ENCODE results near the gene PARG.
"Not testable (repeated sequence)": the region's sequence is repeated elsewhere in the genome, so short reads cannot be mapped to it uniquely, and the experiment has no call there.

Gene PARG

GRCh38 chr10:49903829-49904228, 38.0 kb downstream of the PARG start:
- not testable (repeated sequence) for DNase-seq

DNA sequence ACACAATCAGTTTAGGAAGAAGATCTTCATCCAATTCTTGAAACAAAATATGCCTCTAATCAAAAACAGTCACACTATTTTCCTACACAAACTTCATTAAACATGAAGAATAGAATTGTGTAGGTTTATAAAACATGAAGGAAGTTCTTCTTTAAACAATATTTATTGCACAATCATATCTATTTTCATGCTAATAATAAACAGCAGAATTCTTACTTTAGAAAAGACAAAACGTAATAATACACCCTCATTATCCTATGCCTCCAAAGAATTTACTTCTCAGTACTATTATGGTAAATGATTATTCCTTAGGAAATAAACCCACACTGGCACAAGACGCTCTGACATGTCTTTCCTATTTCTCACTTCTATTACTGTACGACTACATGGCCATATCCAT, 41.4 kb downstream of the PARG start:
- DNase-seq = not testable (repeated sequence)

GRCh38 chr10:49899999-49900398, 41.8 kb downstream of the PARG start:
- not testable (repeated sequence) for DNase-seq

- DNase-seq = not testable (repeated sequence)
Observed at GRCh38 chr10:49890025-49890424, 51.8 kb downstream of the PARG start.

- DNase-seq = not testable (repeated sequence)
Observed at GRCh38 chr10:49884739-49885331, 57.0 kb downstream of the PARG start.

GRCh38 chr10:49883852-49884251, 58.0 kb downstream of the PARG start:
- DNase-seq = not testable (repeated sequence)

GRCh38 chr10:49882327-49882726, 59.5 kb downstream of the PARG start:
- not testable (repeated sequence) for DNase-seq

DNA sequence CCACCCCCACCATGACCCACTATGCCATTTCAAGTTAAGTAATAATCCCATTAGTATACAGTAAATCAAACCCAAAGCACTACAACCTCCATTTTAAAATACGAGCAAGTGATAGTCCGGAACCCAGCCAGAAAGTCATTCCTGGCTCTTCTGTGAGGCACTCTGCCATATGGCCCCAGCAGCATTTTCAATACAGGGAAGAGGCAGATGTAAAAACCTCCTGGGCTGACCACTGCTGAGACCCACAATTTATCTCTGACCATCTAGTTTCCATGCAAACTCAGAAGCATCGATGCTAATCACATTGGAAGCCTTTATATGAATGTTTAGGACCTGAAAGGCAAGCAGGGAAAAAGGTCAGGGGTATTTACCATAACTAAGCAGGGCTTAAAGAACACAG, 69.1 kb downstream of the PARG start:
- not testable (repeated sequence) for DNase-seq

DNA sequence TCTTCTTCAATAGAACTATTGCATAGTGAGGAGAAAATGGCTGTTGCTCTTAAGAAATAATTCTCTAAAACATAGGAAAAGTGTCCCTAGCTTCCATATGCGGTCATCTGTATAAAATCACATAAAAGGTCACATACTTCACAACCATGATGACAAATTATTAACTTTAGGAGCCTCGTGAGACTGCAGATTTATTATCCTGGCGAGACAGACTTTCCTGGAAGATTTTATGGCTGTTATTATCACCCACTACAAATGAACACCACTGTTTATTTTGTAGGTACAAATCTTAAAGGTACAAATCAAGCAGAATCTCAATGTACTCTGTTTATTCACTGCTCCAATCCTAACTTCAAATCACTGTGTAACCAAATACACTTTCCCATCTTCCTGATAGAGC, 70.4 kb downstream of the PARG start:
- DNase-seq = not testable (repeated sequence)

GRCh38 chr10:49859933-49860332, 81.9 kb downstream of the PARG start:
- not testable (repeated sequence) for DNase-seq

GRCh38 chr10:49858697-49859382, 83.0 kb downstream of the PARG start:
- DNase-seq = not testable (repeated sequence)

GRCh38 chr10:49849520-49849919, 92.3 kb downstream of the PARG start:
- DNase-seq = not testable (repeated sequence)

DNA sequence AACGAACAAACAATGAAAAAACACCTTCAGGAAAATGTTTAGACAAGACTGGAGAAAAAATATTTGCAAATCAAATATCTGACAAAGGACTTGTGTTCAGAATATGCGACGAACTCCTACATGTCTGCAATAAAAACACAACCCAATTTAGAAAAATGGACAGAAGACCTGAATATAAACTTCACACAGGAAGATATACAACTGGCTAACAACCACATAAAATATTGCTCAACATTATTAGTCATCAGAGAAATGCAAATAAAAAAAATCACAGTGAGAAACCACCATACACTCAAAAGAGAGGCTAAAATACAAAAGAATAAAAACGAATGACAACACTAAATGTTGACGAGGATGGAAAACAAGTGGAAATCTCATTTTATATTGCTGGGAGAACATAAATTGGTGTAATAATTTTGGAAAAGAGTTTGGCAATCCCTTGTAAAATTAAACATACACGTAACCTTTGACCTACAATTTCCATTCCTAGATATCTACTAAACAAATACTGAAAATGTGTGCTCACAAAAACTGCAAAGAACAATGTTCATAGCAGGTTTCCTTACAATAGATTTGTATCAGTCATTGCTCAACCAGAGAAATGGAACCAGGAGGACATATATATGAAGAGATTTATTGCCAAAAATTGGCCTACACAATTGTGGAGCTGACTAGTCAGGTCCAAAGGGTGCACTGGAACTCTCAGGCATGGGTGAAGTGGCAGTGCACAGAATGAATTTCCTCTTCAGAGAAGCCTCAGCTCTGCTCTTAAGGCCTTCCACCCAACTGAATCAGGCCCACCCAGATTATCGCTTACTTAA, 96.8 kb downstream of the PARG start:
- no peak for DNase-seq

GRCh38 chr10:49842333-49842628, 99.5 kb downstream of the PARG start:
- not testable (repeated sequence) for DNase-seq

- DNase-seq = no peak
Observed at GRCh38 chr10:49841615-49842332, 100.1 kb downstream of the PARG start.

DNA sequence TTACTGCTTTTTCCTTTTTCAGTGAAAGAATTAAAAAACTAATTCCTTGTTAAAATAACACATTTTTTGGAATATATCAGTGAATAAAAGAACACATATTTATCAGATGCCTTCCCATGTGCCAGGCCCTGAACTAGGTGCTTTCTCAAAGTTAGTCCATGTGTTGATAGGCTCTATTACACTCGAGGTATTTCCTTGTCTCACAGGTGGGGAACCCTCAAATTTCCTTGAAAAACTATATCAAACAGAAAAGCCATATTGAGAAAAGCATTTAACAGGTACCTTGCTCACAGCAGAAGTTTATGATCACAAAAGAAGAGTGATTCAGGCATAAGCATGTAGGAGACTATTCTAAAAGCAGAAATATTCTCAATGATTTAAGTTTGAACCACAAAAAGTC, 104.1 kb downstream of the PARG start:
- peak; percentile 8 for DNase-seq

DNA sequence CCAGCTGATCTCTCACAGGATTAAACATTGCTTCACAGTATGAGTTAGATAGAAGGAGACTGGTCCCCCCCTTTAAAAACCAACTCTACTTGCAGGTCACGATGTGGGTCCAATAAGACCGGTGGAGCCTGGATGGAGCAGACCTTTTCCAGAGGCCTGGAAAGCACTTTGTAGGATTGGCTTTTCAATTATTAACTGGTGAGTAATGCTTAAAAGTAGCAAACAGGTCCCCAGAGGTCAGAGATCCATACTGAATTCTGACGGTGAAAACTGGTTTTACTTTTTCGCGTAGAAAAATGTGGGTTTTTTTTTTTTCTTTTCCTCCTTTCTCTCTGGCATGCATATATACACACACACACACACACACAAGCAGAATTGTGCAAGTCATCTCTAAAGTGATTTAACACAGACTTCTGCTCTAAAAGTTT, 104.8 kb downstream of the PARG start:
- peak; percentile 25 for DNase-seq

DNA sequence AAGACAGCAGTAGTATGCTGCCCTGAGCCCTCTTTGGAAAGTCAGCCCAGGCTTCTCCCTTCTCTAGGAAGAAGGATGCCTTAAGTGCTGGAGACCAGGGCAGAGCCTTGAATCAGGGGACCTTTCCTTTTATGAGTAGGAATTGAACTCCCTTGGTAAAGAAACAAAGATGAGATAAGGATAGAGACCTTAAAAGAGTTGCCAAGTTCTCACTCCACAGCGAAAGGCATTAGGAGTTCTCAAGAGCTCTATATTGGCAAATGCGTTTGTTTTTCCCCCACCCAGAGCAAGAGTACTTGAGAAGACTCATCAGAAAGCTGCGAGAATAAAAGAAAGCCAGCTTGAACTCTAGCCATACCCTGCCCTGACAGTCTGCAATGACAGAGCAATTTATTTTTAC, 106.9 kb downstream of the PARG start:
- DNase-seq = no peak

DNA sequence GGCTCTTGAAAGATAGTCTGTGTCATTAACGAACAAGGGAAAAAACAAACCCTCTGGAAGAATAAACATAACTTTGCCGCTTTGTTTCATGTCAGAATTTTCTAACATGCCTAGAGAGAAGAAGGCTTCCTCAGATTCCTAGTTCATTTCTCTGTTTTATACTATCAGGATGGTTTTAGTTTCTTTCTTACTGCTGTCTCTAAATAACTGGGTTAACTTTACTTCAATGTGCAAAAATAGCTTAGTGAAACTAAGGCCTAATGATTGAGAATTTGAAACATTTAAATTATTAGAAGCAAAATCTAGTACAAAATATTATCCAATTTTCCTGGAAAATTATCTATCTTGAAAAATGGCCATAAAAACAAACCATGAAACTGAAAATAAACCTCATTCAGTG, 107.6 kb downstream of the PARG start:
- no peak for DNase-seq

- DNase-seq = no peak
Observed at GRCh38 chr10:49833168-49833567, 108.7 kb downstream of the PARG start.

DNA sequence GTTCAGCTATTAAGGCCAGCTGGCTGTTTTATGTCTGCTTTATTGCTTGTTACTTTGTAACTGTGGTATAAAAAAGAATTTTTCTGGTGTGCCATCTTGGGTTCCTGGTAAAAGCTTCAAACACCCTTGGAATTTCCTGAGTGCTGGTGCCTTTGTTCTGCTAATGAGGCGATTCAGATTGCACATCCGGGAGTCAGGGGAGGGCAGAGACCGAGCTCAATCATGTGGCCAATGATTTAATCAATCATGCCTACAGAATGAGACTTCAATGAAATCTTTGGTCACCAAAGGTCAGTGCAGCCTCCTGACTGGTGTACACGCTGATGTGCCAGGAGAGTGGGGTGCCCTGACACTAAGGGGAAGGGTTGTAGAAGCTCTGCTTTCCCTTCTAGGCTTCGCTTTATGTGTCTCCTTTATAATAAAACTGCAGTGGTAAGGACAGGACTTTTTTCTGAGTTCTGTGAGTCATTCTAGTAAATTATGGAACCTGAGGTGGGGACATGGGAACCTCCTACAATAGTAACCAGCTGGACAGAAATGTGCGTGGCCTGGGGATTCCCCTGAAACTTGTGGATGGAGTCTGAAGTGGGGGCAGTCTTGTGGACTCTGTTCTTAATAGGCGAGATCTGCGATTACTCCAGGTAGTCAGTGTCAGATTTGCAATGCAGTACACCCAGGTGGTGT, 110.3 kb downstream of the PARG start:
- peak; percentile 16 for DNase-seq

DNA sequence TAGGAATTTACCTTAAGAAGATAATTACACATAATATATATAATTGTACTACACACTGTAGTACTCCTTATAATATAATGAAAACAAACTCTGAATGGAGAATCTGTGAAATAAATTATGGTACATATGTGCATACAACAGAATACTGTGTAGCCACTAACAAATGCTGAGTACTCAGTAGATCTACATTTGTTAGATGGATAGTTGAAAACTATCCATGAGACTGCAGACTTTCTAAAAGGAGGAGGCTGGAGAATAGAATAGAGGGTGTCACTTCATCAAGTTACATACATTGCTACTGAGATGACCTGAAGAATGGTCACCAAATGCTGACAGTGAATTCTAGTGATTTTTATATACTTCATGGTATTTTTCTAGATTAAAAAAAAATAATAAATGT, 111.0 kb downstream of the PARG start:
- DNase-seq = no peak

Measured in right kidney (tissue), 1 donor.